Body of pancreas (tissue), 4 donors: Measurements from ENCODE around the gene STX8.

Source experiments
- CTCF ChIP-seq, 7 experiments: fragments of 450-650 bp in 4 of 7; fragments of 200-600 bp in 3 of 7; sonication (generic) in 3 of 7; IDR thresholded peaks; one replicate each; pipeline ENCODE4 v1.5.1; 2016 to 2019; ENCODE audit warnings: antibody characterized with exemption in 7 of 7
- POLR2A ChIP-seq, 3 donors: fragments of 450-650 bp; IDR thresholded peaks; one replicate each; pipeline ENCODE4 v1.6.1; 2016; ENCODE audit warnings: antibody characterized with exemption in 3 of 3, mild to moderate bottlenecking in 2 of 3

DNA sequence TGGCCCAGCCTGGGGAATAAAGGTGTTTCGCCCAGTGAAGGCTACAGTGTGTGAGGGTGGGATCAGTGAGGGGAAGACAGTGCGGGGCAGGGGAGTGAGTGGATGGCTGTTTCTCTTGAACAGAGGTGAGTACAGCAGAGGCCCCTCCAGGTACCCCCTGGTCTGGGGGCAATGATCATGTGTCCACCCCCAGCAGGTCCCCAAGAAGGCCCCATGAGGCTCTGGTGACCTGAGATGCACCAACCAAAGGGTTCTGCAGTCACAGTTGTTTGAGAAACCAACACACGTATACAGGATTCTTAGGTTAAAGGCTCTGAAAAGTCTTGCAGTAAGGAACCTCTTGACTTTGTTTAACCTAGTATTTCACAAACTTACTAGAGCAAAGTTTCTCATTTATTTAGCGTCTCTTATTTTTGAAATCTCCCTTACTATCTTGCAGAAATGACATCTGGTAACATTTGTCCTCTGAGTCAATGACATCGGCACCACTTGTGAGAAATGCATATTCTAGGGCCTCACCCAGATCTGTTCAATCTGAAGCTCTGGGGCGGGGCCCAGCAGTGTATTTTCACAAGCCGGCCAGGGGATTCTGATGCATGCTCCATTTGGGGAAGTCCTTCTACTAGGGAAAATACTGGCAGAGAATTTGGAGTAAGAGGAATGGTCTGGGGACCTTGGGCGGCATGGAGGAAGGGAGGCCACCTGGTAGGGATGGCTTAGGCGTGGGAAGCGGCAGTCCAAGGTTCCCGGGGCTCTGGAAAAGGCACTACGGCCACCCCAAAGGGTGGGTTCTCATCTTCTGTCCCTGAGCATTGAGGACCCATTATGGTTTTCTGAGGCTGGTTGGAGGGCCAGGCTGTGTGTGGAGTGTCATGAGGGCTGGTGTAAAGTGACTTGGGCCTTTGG, 337.0 kb downstream of the STX8 start:
- TF ChIP-seq CTCF (IDR thresholded peaks at IDR 0.05) (no peak), POLR2A (IDR thresholded peaks at IDR 0.05) (no peak)
